ENCODE measurements around the gene UMODL1.

GRCh38 chr21:42088658-42089057 is 17.5 kb downstream of the UMODL1 start:
- TF ChIP-seq CTCF (IDR thresholded peaks at IDR 0.05; ENCODE audit: low read length) = no peak
- no peak for TF ChIP-seq EZH2 (optimal IDR thresholded peaks at IDR 0.05; ENCODE audit: low read depth, low read length)

Measured in MM.1S (cell line).